ENCODE measurements around the gene SLC1A7.

GRCh38 chr1:53122201-53122885, 20.1 kb downstream of the SLC1A7 start:
- TF ChIP-seq GATA2 (IDR thresholded peaks at IDR 0.05; ENCODE audit: low read depth, low read length) (no peak), GATA3 (IDR thresholded peaks at IDR 0.05; ENCODE audit: low read depth, low read length) (no peak)

Data from SH-SY5Y (cell line).